GM19452 (cell line): Measurements from ENCODE around the gene MIPEP.

Source experiments
- ATAC-seq: cut with Tn5 transposase; IDR thresholded peaks from one replicate; pipeline ENCODE4 v1.9.1; 2021; ENCODE audit not compliant: unreplicated experiment

Gene MIPEP

DNA sequence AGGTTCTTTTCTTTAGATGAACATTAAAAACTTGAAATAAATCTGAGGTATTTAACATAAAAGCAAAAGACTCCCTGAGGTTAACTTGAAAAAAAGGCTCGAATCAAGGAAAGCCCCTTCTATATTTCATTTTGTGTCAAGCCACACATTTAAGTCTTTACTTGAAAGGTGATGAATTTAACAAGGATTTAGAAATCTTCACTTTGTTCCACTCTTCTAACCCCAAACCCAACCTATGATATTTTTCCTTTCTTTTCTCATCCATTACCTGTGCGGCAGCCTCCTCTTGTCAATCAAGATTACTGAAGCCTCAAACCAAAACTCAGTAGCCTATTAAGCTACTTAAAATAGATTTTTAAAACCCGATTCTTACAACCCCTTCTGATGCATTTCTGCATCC lies 33.8 kb downstream of the MIPEP start:
- no peak for ATAC-seq

DNA sequence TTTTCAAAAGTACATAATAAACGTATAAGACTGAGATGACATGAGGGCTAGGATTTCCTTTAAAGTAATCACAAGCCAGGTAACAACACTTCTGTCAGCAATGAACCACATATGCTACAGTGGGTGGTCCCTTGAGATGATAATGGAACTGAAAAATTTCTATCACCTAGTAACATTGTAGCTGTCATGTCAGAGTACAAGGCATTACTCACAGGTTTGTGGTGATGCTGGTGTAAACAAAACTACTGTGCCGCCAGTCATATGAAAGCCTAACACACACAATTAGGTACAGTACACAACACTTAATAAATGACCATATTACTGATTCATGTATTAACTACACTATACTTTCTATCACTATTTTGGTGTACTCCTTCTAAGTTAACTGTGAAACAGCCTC lies 36.8 kb downstream of the MIPEP start:
- peak; percentile 54 for ATAC-seq

DNA sequence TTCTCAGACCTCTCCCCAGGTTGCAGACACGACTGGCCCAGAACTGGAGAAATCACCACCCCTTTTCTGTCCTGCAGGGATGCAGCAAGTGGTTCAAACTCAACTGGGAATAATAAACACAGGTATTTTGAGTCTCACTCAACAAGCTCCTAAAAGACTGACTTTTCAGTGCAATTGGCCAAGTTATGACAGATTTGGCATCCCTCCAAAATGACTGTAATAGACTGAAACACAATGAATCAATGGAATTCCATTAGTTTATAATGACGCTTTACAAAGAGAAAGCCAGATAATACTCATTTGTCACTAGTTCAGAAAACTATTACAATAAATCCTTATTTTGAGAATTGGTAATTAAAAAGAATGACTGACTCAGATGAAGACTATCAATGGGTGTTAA lies 38.1 kb downstream of the MIPEP start:
- ATAC-seq: no peak

DNA sequence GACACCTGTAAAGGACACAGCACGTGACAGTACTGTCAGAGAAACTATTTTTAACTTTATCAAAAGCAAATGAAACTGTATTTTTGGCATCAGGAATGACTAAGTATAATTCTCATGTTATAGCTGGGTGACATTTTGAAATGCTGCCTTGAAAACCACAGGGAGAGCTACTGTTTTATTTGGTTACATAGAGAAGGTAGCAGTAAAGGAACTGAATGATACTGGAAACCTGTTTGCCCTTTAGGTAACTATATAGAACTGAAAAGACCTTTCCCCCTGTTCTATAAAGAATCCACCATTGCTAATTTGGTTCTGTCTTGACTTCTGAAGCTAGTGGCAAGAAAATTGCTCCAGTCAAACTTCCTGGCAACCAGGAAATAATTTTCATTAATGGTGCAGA lies 39.1 kb downstream of the MIPEP start:
- no peak for ATAC-seq

DNA sequence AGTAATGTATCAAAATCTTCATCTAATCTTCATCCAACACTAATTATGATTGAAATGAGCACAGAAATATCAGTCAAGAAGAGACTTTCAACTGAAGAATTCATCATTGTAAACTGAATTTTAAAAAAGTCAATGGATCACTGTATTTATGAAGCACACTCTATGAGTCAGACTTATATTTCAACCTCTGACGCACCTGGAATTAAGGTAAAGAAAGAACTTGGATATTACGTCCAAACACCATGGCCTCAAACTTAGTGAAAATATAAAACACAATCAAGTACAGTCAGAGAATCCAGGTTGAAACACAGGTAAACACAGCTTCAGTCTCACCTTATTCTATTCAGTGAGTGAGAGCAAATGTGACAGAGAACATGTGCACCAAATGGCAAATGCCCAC lies 39.5 kb downstream of the MIPEP start:
- no peak for ATAC-seq

DNA sequence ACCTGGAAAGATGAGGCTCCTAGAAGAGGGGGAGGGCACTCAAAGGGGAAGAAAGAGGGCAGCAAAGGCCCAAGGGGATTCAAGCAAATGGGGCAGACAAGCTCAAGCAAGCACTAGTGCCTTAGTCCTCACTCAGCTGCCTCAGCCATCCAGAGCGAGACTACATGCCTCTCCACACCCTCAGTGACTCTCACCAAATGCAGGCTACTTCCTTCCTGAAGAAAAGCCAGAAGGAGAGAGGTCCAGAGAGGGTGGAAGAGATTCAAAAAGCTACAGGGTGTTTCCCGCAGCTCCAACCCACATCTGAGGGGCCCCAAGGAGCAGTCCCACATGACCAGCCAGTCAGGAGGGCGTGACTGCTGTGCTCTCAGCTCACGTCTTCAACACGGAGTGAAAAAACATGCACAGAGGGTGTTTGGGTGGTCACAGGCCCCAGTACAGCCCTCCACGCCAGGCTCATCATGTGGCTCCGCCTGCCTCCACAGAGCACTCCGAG lies 40.5 kb downstream of the MIPEP start:
- no peak for ATAC-seq

DNA sequence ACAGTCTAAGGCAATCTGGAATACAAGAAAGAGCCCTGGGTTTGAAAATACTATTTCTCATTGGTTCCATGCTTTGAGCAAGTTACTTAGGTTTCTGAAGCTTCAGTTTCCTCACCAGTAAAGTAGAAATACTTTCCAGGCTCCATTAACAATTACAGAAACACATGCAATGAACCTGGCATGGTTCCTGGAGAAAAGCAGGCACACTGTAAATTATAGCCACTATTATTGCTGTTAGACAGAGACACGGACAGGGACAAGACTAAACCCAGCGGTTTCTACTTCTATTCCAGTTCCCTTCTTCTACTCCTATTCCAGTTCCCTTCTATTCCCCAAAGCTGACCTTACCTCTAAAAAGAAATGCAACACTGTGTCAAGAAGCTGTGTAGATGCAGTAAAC lies 41.2 kb downstream of the MIPEP start:
- no peak for ATAC-seq

DNA sequence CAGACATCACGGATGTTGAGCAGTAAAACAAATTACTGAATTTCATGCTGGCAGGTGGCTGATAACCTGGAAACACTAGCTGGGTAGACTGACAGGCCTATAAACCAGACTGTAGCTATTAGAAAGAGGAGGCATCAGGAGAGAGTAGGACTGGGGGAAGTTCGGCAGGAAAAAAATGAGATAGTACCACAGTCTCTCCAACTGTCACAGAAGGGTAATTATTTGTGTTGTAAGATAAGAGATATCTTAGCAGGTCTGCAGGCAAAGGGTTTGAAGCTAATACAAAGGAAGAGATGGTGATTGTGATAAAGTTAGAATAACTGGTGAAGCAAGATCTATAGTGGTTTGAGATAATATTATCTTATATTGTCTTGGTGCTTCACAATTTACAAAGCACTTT lies 41.7 kb downstream of the MIPEP start:
- no peak for ATAC-seq

DNA sequence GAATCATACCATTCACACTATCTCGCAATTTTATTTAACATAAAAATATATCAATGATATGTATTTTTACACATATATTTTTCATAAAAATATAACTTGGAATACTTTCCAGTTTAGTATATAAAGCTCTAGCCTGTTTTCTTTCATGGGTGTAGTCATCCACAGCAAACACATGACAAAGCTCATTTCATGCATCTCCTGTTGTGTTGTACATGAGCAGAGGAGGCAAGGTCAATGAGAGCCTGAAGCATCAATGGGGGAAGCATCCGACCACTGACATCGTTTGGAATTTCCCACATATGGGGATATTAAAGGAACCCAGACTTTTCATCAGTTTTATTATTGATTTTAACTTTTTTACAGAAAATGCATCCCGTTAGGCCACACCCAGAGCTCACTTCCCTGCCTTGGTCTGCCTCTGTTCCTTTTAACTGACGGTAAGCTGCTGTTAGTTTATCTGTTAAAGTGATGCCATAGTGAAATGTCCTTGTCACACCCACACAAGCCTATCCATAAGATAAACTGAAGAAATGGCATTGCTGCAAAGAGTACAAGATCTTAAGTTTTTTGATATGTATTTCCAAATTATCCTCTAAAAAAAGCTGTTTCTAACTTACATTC lies 44.0 kb downstream of the MIPEP start:
- ATAC-seq: peak; percentile 36

DNA sequence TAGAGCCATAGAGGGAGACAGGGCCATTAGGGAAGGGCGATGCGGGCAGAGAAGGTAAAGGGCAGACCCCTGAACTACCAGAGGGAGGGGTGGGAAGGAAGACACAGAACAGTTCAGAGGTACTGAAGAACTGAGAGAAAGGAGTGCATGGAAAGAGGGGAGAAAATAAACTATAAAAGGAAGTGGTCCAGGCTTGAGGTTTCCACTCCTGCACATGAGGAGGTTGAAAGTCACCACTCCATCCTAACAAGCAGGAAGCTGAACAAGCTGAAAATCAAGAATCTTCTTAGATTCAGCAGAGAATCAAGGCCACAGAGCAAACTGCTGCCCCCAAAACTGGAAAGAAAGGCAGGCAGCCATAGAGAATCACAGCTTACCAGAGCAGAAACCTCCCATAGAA lies 45.1 kb downstream of the MIPEP start:
- ATAC-seq: no peak

DNA sequence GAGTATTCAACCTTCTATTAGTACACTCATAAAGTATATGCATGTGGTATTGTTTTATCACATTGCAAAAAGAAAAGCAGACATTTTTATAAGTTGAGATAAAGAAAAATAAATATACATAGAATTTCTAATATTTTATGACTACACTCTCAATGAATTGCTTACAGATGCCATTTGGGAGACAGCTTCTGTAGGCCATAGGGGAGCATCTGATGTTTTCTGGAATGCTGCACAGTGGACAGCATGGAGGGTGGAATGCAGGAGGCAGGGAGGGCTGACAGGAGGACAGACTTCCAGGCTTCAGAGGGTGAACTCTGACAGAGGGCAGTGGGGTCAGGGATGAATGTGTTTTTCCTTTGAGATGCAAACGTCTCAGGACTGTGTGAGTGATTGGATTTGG lies 45.8 kb downstream of the MIPEP start:
- ATAC-seq: no peak

DNA sequence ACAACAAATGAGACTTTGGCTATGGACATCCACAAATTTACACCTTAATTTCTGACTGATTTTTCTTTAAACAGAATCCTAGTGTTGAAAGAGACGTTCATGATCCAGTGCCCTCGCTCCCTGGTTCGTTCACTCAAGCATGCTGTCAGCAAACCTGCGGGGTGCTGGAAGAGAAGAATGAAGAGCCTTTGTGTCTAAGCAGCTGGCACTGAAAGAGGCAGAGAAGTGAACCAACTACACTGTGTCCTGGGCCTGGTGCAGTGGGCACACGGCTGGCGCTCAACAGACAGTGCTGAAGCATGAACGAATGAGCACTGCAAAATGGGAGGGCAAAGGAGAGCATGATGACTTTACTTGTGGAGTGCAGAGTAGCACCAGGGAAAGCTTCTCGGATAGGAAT lies 46.8 kb downstream of the MIPEP start:
- no peak for ATAC-seq

DNA sequence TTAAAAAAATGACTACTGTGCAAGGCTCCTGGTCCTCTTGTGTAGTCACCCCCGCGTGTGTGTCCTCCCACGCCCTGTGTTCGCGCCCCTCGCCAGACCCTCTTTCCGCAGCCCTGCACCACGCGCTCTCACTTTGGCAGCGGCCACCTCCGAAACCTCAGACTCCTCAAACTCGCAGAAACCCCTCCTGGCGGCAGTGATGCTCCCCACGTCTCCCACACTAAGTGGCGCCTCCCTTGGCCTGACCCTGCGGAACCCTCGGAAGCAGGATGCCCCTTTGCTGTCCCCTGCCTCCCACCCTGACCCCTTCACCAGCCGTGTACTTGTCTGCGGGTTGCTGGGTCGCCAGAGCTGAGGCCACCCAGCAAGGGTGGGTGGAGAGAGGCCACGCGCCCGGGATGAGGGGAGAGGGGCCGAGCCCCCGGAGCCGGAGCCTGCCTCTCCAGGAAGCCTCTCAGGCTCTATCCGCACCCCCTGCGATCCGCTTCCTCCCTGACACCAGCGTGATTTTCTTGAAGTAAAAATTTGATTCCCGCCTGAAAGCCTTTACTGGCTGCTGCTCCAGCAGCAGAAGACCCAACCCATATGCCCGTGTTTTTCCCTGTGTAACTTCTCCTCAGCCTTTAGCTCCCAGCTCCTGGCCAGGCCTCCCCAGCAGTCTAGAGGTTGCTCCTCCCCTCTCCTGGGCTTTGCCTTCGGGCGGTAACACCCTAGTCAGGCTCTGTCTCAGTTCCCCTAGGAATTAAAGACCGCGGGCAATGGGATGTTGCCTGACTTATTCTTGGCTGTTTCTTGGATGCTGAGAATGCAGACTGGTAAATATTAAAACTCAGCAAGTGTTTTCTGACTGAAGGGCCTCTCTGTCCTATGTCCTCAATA lies 55.2 kb downstream of the MIPEP start:
- no peak for ATAC-seq

DNA sequence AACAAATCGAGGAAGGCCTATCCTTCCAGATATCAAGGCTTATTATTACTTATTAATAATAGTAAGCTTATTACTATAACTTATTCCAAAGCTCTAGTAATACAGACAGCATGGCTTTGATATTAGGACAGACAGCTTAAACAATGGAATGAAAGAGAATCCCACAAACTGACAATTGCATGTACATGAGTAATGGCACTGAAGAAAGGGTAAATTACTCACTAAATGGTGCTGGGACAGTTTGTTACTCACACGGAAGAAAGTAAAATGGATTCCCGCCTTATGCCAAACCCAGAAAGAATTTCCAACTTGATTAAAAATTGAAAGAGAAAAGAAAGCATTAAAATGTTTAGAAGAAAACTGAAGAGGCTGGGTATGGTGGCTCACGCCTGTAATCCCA lies 60.3 kb downstream of the MIPEP start:
- no peak for ATAC-seq

DNA sequence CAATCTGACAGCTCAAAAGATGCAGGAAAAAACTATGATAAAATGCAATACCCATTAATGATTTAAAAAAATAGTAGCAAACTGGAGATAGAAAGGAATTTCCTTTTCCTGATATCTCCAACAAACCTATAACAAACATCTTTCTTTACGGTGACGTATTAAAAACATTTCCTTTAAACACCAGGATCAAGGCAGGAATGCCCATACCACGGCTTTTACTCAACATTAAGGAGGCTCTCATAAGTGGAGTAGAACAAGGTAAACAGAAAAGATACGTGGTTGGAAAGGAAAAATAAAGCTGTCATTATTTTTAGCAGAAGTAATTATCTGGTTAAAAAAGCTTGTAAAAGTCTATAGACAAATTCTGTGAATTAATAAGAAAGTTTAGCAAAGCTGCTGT lies 61.1 kb downstream of the MIPEP start:
- no peak for ATAC-seq

DNA sequence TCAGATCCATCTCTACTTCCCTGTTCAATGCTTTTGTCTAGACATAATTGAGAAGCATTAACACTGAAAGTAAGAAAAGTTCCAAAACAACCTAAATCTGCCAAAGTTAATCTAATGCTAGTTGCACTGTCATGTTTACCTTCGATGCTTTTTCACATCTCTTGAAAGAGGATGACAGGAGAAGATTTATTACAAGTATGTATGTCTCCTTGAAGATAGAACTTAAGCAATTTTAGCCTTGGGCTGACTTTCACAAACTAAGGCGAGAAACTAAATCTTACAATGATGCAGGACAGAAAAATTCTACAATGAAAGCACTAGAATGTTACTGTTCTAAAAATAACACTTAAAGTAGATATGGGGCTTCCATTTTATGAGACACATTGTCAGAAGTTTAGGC lies 64.0 kb downstream of the MIPEP start:
- ATAC-seq: no peak

DNA sequence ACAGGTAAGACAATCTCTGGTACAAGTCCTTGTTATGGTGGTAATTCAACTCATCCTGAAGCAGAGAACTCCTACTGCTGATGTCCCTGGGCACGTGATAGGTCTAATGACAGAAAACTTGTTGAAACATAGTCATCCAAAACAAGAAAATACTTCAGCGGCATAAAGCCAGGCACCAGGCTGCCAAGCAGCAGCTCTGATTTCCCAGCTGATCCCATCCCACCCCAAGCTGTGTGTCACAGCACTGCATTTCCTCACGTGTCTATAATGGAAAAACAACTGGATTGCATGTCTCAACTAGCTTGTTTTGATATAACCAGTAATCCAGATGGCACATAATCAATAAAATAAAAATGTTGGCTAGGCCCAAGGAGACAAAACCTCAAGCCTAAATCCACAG lies 64.8 kb downstream of the MIPEP start:
- no peak for ATAC-seq

DNA sequence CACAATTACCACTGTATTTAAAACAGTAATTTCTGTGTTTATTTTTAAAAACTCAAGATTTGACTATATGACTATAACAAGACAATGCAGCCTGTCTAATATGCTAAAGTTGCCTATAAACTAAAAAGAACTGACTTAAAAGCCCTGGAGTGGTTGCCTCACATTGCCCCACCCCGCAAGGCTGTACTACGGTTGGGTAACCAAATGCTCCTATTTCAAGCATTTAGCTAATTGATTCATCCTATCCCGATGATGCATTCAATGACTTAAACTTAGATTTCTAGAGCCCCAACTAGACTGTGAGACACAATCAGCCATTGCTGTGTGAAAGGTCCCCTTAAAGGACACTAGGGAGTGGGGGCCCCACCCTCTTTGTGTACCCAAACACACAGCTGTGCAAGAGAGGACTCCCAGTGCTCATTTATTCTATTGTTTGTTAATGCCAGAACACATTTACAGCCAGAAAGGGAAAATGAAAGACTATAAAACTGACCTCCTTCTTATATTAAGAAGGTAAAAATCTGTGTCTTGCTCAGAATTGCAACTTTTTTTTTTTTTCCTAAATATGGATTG lies 66.9 kb downstream of the MIPEP start:
- ATAC-seq: no peak

DNA sequence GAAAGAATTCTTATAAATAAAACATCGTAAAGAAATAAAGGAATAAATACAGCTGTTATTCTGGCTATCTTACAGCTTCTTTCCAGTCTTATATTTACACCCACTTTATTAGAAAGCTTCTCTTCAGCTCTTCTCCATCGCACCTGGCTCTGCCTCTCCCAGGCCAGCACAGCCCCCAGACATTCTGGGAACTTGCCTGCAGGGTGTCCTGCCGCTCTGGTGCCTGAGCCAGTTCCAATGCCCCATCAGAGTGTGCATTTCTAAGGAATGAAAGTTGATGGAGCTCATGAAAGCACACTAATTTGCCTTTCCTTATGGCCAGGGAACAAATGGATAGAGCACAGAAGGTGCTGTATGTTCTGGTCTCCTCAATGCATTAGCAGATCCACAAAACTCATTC lies 68.7 kb downstream of the MIPEP start:
- no peak for ATAC-seq

DNA sequence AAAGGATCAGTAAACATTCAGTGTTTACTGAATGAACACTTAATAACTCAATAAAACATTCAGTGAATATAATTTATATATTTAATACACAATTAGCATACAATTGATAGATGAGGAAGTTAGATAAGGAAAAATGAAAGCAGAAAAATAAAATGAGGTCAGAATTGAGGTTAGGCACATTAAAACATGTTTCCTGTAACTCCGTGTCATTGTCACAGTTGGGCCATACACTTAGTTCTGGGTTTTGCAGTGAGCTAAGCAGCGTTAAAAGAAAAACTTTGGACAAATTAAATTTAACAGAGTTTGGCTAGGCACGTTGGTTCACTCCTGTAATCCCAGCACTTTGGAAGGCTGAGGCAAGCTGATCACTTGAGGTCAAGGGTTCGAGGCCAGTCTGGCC lies 71.4 kb downstream of the MIPEP start:
- ATAC-seq: no peak

DNA sequence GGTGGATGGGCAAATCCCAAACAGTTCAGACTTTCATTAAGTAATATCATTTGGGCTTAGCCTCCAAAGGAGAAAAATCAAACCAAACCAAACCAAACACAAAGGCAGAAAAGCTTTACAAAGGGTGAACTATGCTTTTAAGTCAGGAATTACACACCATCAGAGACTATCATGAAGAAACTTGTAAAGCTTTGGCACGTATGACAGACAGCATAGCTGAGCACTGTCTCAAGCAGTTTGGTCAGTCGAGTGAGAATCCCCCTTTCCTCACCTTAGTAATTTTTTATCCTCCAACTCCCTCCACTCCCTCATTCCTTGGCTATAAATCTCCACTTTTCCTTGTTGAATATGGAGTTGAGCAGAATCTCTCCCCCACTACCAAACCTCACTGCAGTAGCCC lies 72.1 kb downstream of the MIPEP start:
- ATAC-seq: no peak

DNA sequence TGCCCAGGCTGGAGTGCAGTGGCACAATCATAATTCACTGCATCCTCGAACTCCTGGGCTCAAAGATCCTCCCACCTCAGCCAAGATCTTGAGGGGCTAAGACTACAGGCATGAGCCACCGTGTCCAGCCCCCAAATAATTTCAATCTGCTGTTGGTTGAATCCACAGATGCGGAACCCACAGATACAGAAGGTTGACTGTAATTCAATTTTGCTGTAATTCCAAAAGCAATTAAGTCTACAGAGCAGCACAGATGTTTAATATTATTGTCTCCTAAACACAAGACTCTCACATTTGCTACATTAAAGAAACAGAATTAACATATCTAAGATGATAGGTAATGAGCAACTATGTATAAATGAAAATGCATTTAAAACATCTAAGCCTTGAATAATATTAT lies 75.6 kb downstream of the MIPEP start:
- no peak for ATAC-seq
